Stimulated activated CD8-positive, alpha-beta memory T cell treated with anti-CD3 and anti-CD28 coated beads, Interleukin-12 subunit alpha, Interleukin-12 subunit beta, amount 100 ng/mL, for 24 hours (primary cell): ENCODE measurements around the gene TMEM131.
"Not testable (repeated sequence)": the region's sequence is repeated elsewhere in the genome, so short reads cannot be mapped to it uniquely, and the experiment has no call there.

Source experiments
- DNase-seq: peaks from one replicate; pipeline ENCODE4 v3.0.0-alpha.2; 2020; ENCODE audit errors: extremely low read depth

Gene TMEM131, protein sequence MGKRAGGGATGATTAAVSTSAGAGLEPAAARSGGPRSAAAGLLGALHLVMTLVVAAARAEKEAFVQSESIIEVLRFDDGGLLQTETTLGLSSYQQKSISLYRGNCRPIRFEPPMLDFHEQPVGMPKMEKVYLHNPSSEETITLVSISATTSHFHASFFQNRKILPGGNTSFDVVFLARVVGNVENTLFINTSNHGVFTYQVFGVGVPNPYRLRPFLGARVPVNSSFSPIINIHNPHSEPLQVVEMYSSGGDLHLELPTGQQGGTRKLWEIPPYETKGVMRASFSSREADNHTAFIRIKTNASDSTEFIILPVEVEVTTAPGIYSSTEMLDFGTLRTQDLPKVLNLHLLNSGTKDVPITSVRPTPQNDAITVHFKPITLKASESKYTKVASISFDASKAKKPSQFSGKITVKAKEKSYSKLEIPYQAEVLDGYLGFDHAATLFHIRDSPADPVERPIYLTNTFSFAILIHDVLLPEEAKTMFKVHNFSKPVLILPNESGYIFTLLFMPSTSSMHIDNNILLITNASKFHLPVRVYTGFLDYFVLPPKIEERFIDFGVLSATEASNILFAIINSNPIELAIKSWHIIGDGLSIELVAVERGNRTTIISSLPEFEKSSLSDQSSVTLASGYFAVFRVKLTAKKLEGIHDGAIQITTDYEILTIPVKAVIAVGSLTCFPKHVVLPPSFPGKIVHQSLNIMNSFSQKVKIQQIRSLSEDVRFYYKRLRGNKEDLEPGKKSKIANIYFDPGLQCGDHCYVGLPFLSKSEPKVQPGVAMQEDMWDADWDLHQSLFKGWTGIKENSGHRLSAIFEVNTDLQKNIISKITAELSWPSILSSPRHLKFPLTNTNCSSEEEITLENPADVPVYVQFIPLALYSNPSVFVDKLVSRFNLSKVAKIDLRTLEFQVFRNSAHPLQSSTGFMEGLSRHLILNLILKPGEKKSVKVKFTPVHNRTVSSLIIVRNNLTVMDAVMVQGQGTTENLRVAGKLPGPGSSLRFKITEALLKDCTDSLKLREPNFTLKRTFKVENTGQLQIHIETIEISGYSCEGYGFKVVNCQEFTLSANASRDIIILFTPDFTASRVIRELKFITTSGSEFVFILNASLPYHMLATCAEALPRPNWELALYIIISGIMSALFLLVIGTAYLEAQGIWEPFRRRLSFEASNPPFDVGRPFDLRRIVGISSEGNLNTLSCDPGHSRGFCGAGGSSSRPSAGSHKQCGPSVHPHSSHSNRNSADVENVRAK (N-terminal part only)

DNA sequence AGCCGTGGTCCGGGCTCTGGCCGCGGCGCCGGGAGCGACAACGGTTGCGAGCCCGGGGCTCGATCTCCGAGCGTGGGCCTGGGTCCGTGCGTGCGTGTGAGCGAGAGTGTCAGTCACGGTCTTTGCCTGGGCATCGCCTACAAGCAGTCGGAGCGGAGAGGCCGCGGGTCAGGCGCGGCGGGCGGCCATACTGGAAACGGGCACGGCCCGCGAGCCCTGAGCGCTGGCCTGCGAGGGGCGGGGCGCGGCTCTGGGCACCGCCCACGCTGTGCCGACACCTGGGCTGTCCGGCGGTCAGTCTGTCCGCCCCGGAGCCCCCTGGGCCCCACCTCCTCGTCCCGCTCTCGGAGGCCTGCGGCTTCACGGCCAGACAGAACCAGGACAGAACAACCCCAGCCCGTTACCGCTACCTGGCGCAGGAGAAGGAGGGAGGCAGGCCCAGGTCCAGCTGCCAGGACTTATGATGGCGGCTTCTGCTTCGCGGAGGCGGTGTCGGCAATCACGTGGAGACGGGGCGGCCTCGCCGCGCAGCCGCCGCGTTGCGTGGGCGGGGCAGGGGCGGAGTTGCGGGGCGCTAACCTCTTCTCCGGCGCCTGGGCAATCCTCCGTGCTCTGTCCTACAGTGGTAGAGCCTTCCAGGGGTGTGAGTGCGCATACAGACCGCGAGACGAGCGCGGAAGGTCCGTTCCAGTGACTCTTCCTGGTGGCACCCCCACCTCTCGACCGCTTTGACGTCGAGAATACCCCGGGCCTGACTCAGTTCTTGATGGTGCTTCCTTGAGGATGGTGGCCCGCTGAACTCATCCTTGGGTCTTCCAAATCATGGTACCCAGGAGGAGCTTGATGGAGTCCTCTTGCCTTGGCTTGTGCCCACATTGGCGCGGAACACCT is at the start of gene TMEM131:
TSS of gene TMEM131 (minus strand) at position 215 of the 891 bp plus-strand sequence. CDS start 286 bp downstream, outside the sequence.
- peak; percentile 90 for DNase-seq

DNA sequence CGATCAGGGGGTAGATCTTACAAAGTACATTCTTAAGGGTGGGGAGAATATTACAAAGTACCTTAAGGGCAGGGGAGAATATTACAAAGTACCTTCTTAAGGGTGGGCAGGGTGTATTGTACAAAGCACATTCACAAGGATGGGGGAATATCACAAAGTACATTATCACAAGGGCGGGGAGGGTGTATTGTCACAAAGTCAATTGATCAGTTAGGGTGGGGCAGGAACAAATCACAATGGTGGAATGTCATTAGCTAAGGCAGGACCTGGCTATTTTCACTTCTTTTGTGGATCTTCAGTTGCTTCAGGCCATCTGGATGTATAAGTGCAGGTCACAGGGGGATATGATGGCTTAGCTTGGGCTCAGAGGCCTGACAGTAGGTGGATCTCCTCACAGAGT is 49.0 kb upstream of the TMEM131 start:
- not testable (repeated sequence) for DNase-seq

DNA sequence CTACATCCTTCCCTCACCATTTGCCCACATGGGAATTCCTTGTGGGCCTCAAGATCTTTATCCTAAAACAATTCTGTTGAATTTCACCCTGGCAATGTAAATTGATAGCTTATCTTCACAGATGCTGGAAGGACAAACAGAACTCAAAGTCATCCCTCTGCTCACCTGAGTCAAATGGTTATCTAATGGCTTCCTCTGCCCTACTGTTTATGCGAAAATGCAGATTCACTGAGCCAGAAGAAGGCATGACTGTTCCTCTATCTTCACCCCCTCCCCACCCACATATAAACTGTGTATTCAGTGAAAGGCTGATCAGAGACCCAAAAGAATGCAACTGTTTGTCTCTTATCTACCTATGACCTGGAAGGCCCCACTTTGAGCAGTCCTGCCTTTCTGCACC is 47.4 kb upstream of the TMEM131 start:
- DNase-seq, result no peak

DNA sequence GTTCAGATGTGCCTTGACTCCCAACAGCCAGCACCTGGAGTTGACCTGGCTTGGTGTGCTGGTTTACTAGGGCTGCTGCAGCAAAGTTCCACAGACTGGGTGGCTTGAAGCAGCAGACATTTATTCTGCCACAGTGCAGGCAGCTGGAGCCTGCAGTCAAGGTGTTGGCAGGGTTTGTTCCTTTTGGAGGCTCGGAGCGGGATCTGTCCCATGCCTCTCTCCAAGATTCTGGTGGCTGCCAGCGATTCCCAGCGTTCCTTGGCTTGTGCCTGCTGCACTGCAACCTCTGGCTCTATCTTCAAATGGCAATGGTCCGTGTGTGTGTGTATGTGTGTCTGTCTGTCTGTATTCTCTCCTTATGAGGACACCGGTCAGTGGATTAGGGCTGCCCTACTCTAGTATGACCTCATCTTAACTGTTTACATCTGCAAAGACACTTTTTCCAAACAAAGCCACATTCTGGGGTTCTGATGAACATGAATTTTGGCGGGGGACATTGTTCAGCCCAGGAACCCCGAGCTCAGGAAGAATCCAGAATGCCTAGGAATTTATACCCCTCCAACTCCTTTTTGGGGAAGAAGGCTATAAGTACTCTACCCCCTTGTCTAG is 44.7 kb upstream of the TMEM131 start:
- DNase-seq, result no peak

DNA sequence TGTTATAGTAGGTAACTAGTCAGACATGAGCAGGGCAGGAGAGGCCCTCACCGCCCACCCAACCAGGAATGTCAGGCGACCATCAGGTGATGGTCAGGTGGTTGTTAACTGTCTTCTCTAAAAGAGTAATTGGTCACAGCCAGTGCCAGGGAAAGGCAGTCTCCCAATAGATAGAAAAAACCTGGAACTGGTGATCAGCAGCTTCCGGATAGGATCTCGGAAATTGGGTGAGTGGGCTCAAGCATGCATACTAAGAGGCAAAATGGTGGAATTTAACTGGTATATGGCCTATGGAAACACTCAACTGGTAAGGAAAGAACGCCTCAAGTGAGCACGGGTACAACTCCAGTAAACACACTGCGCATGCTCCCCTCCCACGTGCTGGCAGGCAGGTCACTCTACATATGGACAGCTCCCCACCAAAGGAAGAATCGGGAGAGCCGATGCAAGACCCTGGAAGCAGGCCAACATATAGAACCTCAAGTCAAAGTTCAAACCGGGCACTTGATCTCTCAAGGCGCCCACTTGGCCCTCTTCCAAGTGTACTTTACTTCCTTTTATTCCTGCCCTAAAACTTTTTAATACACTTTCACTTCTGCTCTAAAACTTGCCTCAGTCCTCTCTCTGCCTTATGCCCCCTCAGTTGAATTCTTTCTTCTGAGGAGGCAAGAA is 43.5 kb upstream of the TMEM131 start:
- DNase-seq, result no peak

DNA sequence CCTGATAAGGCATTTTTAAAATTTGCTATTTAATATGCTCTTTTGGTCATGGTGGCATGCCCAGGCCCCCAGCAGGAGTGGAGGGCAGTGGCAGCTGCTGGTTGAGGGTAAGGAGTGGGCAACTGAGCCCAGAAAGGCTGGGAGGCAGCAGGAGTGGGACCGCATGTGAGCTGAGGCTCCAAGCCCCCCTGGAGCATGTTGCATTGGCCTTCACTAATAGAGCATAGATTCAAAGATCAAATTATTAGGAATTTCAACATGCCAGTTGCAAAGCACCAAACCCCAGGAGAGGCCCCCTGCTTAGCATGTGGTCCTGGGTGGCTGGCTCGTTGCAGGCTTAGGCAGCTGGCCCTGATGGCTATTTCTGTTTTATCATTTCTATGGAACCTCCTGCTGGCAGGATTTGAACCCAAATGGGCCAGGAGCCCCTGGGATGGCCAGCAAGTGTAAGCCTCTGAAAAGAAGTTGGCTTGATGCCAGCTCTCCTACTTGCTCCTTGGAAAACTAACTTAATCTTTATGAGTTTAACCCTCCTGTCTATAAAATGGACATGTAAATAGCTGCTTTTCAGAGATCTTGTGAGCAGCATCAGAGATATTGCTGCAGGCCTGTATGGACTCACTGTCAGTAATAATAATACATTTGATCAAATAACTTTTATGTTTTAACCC is 42.1 kb upstream of the TMEM131 start:
- DNase-seq, result no peak

DNA sequence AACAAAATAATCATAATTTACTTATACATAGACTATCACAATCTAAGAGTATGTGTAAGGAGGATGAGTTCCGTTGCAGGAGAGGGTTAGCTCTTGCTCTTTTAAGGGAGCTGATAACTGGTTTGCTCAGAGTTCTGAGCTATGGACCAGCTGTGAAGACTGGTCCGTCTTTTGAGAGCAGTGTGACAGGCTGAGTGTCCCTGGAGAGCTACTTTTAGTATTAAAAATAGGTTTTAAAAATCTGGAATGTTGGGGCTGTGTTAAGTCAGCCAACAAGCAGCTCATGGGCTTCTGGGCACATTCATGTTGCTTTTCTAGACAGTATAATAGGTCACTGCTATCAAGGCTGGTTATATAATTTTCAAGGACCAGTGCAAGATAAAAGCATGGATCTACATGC is 41.5 kb upstream of the TMEM131 start:
- DNase-seq, result no peak

DNA sequence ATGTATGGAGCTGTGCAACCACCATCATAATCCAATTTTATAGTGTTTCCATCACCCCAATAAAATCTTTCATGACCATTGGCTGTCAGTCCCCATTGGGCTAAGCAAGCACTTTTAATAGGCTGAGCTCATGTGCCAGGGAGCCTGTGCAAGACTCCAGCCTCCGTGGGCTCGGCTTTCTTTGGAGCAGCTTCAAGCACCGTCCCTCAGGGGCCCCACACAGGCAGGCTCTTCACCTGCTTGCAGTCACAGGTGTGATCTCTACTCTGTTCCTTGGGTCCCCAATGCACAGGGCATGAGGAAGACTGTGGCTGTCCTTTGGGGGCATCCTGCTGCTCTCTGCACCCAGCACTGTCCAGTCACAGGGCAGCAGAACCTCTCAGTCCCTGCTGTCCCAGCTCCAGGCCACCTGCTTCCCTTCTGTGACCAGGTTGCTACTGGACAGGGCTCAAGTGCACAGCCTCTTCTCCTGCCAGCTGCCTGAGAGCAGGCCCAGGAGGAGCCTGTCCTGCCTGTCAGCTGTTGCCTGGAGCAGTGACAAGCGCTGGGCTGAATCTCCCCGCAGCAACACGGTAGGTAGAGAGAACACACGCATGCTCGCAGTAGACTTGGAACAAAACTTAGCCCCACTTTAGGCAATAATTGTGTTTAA is 40.7 kb upstream of the TMEM131 start:
- DNase-seq, result no peak

DNA sequence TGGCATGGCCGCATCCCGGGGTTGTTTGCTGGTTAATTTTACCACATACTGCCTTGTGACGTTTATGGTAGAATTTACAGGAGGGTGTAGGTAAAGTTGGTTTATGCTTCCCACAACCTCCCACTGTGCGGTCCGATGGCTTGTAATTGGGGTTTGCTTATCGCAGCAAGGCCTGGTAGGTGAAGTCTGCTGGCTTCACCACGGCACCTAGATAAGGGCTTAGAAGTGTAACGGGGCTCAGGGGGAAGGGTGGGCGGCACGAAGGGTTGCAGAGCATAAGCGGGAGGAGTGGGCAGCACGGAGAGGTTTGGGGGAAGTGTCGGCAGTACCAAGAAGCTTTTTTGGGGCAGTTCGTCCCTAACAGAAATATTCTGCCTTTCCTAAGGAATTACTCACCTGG is 39.0 kb upstream of the TMEM131 start:
- no peak for DNase-seq

DNA sequence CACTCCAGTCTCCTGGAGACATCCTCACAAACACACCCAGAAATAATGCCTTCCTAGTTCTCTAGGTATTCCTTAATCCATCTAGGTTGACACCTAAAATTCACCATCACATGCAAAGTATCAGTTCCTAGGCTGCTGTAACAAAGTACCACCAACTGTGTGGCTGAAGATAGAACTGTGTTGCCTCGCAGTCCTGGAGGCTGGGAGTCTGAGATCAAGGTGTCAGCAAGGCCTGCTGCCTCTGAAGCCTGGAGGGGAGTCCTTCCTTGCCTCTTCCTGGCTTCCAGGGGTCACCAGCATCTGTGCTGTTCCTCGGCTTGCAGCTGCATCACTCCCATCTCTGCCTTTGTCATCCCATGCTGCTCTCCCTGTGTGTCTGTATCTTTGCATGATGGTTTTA is 36.3 kb upstream of the TMEM131 start:
- no peak for DNase-seq

DNA sequence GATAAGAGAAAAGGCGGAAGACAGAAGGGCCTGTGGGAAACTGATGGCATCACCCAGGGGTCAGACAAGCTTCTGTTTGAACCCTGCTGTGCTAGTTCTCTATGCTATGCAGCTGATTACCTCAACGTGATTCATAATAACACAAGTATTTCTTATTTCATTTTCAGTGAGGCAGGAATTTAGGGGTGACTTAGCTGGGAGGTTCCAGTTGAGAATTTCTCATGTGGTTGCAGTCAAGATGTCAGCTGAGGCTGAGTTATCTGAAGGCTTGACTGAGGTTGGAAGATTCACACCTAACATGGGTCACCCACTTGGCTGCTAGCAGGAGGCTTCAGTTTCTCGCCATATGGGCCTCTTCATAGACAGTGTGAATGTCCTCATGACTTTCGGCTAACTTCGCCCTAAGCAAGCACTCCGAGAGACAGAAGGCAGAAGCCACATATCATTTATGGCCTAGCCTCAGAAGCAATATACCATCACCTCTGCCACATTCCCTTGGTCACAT is 34.0 kb upstream of the TMEM131 start:
- DNase-seq, result no peak

DNA sequence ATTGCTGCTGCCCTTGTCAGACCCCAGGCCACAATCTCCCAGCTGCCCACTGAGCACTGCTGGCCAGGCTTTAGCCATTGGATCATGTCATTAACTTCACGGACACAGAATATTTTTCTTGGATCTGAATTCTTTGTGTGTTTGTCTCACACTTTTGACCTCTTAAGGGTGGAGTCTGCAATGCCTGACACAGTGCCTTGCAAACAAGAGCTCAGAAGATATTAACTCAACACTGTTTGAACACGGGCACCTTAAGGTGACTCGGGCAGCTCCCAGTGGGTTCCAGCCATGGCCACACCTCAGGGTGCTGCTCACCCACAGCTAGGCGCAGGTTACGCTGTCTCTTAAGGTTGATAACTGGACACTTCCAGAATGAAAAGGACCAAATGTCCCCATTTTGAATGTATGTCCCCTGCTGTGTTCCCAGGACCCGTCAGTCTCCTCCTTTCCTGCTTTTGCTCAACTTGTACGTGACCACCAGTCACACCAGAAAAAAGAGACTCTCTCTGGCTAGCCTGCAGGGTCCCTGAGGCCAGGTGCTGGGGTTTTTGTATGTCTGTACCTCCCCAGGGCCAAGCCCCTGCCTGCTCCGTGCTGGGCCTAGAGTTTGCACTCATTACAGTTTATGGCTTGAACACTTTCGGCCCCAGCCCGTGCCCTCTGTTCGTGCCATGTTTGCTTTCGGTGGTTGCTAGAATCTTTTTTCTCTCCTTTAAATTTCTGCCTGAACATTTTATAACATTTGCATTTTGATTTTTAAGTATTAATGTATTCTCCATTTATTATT is 33.4 kb upstream of the TMEM131 start:
- no peak for DNase-seq

DNA sequence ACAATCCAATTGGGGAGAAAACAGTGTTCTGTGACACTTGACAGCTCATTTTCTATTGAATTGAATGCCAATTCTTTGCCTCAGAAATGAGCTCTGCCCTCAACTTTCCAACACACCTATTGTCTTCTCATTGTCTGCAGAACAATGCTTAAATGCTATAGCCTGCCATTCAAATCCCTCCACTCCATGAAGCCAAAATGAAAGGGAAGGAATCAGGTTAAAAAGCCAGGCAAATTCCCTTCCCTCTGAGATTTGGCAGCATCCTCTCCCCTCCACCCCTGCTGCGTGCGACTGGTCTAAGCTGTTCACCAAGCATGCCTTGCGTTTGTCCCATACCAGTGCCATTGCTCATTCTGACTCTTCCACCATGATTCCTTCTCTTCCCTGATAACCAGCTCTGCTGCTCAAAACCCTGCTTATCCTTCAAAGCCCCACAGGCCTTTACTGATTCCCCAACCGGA is 32.4 kb upstream of the TMEM131 start:
- no peak for DNase-seq

DNA sequence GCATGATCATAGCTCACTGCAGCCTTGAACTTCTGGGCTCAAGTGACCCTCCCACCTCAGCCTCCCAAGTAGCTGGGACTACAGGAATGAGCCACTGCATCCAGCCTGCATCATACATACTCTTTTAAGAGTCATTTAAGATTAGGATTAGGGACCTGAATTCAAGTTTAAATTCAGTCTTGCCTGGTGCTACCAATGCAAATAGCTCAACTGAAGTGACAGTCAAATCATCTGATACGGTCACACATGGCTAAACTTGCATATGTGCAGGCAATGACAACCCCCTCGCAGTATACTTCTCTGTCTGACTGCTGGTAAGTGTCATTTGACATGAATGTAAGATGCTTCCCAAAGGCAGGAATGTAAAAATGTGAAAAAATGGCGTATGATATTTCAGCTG is 31.8 kb upstream of the TMEM131 start:
- DNase-seq, result no peak

DNA sequence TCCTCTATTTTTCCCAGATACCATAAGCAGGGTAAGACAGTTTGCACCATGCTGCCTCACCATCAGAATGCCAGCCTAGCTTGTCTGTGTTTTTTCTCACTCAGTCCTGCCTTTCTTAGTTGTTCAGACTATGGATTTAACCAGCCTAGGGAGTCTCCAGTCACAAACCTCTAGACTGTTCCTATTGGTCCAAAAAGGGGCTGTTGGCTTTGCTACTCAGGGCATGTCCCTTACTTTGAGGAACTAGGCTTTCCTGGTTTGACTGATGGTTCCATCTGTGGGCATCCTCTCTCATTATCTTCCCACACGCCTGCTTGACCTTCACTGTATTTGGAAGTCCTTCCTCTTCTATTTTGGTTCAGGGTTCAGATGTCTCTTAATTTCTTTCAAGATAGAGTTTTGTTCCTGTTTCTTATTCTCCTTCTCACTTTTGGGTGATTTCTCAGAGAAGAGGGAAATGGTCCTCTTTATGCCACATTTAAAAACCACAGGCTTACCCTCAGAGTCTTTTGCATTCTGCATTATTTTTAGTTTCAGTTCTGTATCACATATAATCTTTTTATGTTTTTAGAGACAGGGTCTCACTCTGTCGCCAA is 31.3 kb upstream of the TMEM131 start:
- DNase-seq, result no peak

DNA sequence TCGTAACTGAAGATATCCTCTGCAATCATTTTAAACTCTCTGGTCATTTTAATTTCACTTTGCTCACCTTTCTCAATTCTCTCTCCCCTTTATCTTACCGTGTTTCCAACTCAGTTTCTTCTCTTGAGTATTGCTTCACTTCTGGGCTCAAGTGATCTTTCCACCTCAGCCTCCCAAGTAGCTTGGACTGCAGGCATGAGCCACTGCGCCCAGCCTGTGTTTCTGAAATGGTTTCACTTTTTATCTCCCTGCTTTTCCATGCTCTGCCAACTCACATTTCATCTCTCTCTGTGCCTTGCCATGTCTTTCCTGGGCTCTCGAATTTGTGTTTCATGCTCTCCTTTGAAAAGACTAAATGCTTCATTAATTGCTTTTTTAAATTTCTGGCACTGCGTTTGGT is 30.5 kb upstream of the TMEM131 start:
- DNase-seq, result no peak

DNA sequence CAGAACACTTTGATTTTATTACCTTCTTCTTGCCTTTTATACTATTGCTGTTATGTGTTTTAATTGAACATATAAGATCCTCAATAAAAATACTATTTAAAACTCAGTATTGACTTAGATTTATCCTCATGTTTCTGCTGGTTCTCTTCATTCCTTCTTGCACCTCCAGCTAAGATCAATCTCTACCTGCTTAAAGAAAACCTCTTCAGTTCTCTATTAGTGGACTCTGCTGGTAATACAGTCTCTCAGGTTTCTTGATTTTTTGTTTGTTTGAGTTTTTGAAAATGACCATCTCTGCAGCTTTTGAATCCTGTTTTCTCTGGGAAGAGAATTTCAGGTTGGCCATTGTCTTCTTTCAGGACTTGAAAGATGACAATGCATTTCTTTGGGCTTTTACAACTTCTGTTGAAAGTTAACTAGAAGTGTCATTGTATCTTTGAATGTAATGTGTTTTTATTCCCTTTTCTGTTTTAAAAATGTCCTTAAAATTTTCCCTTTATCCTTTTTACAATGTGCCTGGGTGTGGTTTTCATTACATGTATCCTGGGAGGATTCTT is 29.8 kb upstream of the TMEM131 start:
- no peak for DNase-seq
